T-helper 17 cell (primary cell): Measurements from ENCODE around the gene CCPG1. TPM values are rescaled to one million over a fixed set of nuclear protein-coding genes. Genes with fewer than 3 reads are reported as not detected.
A peak's percentile ranks its signal among the peaks of the same experiment; 100 is the strongest.
"Not testable (repeated sequence)": the region's sequence is repeated elsewhere in the genome, so short reads cannot be mapped to it uniquely, and the experiment has no call there.

Experiments used
- ATAC-seq: fragments of 150-1000 bp; cut with Tn5 transposase; 2 replicates; pipeline ENCODE4 v1.10.0; 2021; ENCODE audit warnings: mild to moderate bottlenecking, moderate library complexity
- DNase-seq, 3 donors: peaks; one replicate each; pipeline versions ENCODE4 v3.0.0 to v3.0.0-alpha.2; 2020 to 2021
- H3K9me3 ChIP-seq: one replicate; pipeline ENCODE4 v1.7.0; 2013; ENCODE audit warnings: low read length, mild to moderate bottlenecking; ENCODE audit not compliant: control insufficient read depth, poor library complexity, severe bottlenecking
- H3K27ac Mint-ChIP-seq: one replicate; pipeline ENCODE4 v1.8.0; 2022; ENCODE audit warnings: mild to moderate bottlenecking, moderate library complexity, mixed read lengths
- H3K27me3 Mint-ChIP-seq: one replicate; pipeline ENCODE4 v1.8.0; 2022; ENCODE audit warnings: mixed read lengths
- H3K36me3 Mint-ChIP-seq: one replicate; pipeline ENCODE4 v1.8.0; 2022; ENCODE audit warnings: low read depth, mixed read lengths
- H3K4me1 Mint-ChIP-seq: one replicate; pipeline ENCODE4 v1.8.0; 2022; ENCODE audit warnings: mild to moderate bottlenecking, mixed read lengths
- H3K4me3 Mint-ChIP-seq: one replicate; pipeline ENCODE4 v1.8.0; 2022; ENCODE audit warnings: mild to moderate bottlenecking, moderate library complexity, mixed read lengths
- total RNA-seq, 4 donors: library from RNA in 2 of 4; stranded (reverse) in 2 of 4; gene quantifications; one replicate each; pipeline ENCODE4 v1.2.3 and lab custom pipeline; 2022 to 2026

Gene CCPG1
- total RNA-seq, 2 donors from 2014 or later, result 25.6 to 28.2 TPM

DNA sequence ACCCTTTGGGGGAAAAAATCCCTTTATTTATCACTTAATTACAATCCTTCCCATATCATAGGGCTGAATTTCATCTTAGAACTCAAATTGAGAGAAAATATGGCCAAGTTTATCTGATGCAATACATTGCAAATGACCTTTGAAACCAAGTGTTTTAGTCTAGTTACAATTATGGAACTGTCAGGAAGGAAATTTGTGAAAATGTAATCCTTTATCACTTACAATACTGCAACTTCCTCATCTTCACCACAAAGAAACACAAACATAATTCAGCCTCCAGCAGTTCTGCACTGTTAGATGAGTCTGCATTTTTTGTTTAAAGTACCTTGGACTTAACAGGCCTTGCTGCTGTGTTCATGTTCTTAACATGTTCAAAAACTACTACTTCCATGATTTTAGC is 4.6 kb downstream of the CCPG1 start:
- Mint-ChIP-seq H3K27ac (peak overlapping the region; percentile 27), H3K4me3 (no peak overlapping the region), H3K36me3 (peaks cover 2% of the 10 kb centered on the region), H3K4me1 (peaks cover 35% of the 10 kb centered on the region), H3K27me3 (no peaks in the 10 kb centered on the region)
- ATAC-seq (no peak), DNase-seq (no peak)
- no peaks in the 10 kb centered on the region for H3K9me3 ChIP-seq

- Mint-ChIP-seq H3K36me3 (peaks cover 2% of the 10 kb centered on the region), H3K27me3 (no peaks in the 10 kb centered on the region), H3K4me3 (no peak overlapping the region), H3K4me1 (peaks cover 34% of the 10 kb centered on the region), H3K27ac (peak overlapping the region; percentile 27)
- ATAC-seq, result no peak
- no peaks in the 10 kb centered on the region for H3K9me3 ChIP-seq
- DNase-seq, result no peak
These were observed 5.5 kb downstream of the CCPG1 start for GRCh38 chr15:55402707-55403106.

GRCh38 chr15:55401786-55402246 is 6.3 kb downstream of the CCPG1 start:
- Mint-ChIP-seq H3K36me3 (peaks cover 3% of the 10 kb centered on the region), H3K27me3 (no peaks in the 10 kb centered on the region), H3K4me3 (no peak overlapping the region), H3K4me1 (peaks cover 27% of the 10 kb centered on the region), H3K27ac (peak overlapping the region; percentile 27)
- H3K9me3 ChIP-seq, result no peaks in the 10 kb centered on the region
- DNase-seq (no peak), ATAC-seq (no peak)

GRCh38 chr15:55400050-55400449 is 8.1 kb downstream of the CCPG1 start:
- H3K27me3 Mint-ChIP-seq, H3K36me3 Mint-ChIP-seq, H3K9me3 ChIP-seq, ATAC-seq, H3K4me3 Mint-ChIP-seq, H3K27ac Mint-ChIP-seq, DNase-seq: not testable (repeated sequence)
- peaks cover 32% of the 10 kb centered on the region for H3K4me1 Mint-ChIP-seq

DNA sequence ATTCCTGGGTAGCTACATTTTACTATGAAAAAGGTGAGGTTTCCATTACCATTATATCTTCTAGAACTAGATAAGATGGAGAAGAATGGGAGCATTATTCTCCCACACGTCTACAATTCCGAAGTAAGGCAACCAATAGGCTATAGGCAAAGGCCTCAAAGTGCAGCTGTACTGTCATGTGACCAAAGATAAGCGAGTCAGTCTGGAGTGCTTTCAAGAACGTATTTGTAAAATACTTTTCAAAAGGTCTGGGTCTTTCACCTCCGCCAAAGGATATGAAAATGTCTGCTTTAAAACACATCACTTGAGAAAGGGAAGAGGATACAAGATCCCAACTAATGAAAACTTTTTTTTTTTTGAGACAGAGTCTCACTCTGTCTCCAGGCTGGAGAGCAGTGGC is 9.9 kb downstream of the CCPG1 start:
- DNase-seq (no peak), ATAC-seq (no peak)
- Mint-ChIP-seq H3K4me1 (peaks cover 24% of the 10 kb centered on the region), H3K27me3 (no peaks in the 10 kb centered on the region), H3K27ac (no peak overlapping the region), H3K36me3 (peaks cover 5% of the 10 kb centered on the region), H3K4me3 (no peak overlapping the region)
- no peaks in the 10 kb centered on the region for H3K9me3 ChIP-seq

DNA sequence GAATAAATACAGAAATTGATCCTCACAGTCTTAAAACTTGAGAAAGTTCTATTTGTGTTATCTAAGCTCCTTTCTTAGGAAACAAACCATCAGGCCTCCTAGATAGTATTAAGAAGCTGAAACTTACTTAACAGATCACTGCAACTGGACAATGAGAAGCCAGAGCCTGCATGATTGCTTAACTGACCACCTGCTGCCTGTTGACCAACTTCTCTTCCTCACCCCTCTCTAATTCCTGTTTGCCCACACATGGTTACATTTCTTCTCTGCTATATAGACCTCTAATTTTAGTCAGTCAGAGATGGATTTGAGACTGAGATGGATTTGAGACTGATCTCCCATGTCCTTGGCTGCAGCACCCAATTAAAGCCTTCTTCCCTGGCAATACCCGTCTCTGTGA is 13.5 kb downstream of the CCPG1 start:
- Mint-ChIP-seq H3K36me3 (peaks cover 5% of the 10 kb centered on the region), H3K27ac (no peak overlapping the region), H3K4me1 (peaks cover 10% of the 10 kb centered on the region)

GRCh38 chr15:55389264-55389607 is 18.9 kb downstream of the CCPG1 start:
- no peak for ATAC-seq
- no peaks in the 10 kb centered on the region for H3K27me3 Mint-ChIP-seq
- no peaks in the 10 kb centered on the region for H3K9me3 ChIP-seq
- no peak overlapping the region for H3K27ac Mint-ChIP-seq
- no peak for DNase-seq
- peaks cover 6% of the 10 kb centered on the region for H3K4me1 Mint-ChIP-seq
- H3K4me3 Mint-ChIP-seq, result no peak overlapping the region
- peaks cover 2% of the 10 kb centered on the region for H3K36me3 Mint-ChIP-seq

More for the DNA sequence above, 13.5 kb downstream of the CCPG1 start:
- ATAC-seq (no peak), DNase-seq (no peak)
- H3K27me3 Mint-ChIP-seq, result no peaks in the 10 kb centered on the region
- no peak overlapping the region for H3K4me3 Mint-ChIP-seq
- no peaks in the 10 kb centered on the region for H3K9me3 ChIP-seq

DNA sequence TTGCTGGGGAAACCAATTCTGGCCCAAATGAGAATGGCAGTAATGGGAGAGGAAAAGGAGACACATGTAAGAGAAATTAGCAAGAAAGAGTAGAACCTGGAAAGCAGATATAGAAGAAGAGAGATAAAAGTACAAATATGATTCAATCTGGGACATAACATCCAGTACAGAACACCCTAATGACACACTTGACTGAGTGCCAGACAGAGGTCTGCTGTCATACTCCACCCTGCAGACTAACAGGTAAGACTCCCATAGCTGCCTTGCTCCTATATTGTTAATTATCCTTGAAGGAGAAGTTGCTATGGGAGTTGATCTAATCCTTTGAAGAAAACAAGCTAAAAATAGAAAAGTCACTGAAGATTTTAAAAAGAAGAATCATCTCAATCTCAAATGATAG is 21.1 kb downstream of the CCPG1 start:
- Mint-ChIP-seq H3K36me3 (peaks cover 6% of the 10 kb centered on the region), H3K27me3 (no peaks in the 10 kb centered on the region), H3K4me1 (peaks cover 6% of the 10 kb centered on the region), H3K4me3 (no peak overlapping the region), H3K27ac (peak overlapping the region; percentile 78)
- DNase-seq (no peak), ATAC-seq (no peak)
- H3K9me3 ChIP-seq, result no peaks in the 10 kb centered on the region

GRCh38 chr15:55383687-55384086 is 24.5 kb downstream of the CCPG1 start:
- Mint-ChIP-seq H3K4me3 (no peak overlapping the region), H3K27me3 (no peaks in the 10 kb centered on the region), H3K36me3 (peaks cover 4% of the 10 kb centered on the region), H3K4me1 (peaks cover 3% of the 10 kb centered on the region), H3K27ac (peak overlapping the region; percentile 16)
- no peak for ATAC-seq
- DNase-seq, result no peak
- H3K9me3 ChIP-seq, result no peaks in the 10 kb centered on the region

GRCh38 chr15:55381595-55381994 is 26.6 kb downstream of the CCPG1 start:
- H3K27ac Mint-ChIP-seq, result no peak overlapping the region
- ATAC-seq (no peak), DNase-seq (no peak)
- H3K9me3 ChIP-seq, result no peaks in the 10 kb centered on the region
- no peaks in the 10 kb centered on the region for H3K27me3 Mint-ChIP-seq
- H3K4me1 Mint-ChIP-seq, result no peaks in the 10 kb centered on the region
- no peak overlapping the region for H3K4me3 Mint-ChIP-seq
- H3K36me3 Mint-ChIP-seq, result peaks cover 4% of the 10 kb centered on the region

DNA sequence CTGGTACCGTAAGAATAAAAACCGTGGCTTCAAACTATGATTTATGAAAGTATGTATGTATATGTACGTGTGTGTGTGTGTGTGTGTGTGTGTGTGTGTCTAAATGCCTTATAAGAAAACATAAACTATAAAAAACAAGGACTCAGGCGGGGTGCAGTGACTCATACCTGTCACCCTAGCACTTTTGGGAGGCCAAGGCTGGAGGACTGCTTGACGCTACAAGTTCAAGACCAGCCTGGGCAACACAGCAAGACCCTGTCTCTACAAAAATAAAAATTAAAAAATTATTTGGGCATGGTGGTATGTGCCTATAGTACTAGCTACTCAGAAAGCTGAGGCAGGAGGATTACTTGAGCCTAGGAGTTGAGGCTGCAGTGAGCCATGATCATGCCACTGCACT is 29.1 kb downstream of the CCPG1 start:
- Mint-ChIP-seq H3K4me3 (no peak overlapping the region), H3K4me1 (peaks cover 2% of the 10 kb centered on the region), H3K27ac (no peak overlapping the region), H3K27me3 (no peaks in the 10 kb centered on the region), H3K36me3 (peaks cover 7% of the 10 kb centered on the region)
- ATAC-seq (no peak), DNase-seq (no peak)
- H3K9me3 ChIP-seq, result no peaks in the 10 kb centered on the region

GRCh38 chr15:55372701-55373440 is 35.3 kb downstream of the CCPG1 start:
- no peak for DNase-seq
- peaks cover 3% of the 10 kb centered on the region for H3K36me3 Mint-ChIP-seq
- no peaks in the 10 kb centered on the region for H3K27me3 Mint-ChIP-seq
- no peaks in the 10 kb centered on the region for H3K9me3 ChIP-seq
- no peak for ATAC-seq
- H3K4me3 Mint-ChIP-seq, result no peak overlapping the region
- H3K4me1 Mint-ChIP-seq, result peaks cover 10% of the 10 kb centered on the region
- H3K27ac Mint-ChIP-seq, result peak overlapping the region; percentile 86

GRCh38 chr15:55366981-55367380 is 41.2 kb downstream of the CCPG1 start:
- H3K9me3 ChIP-seq, result no peaks in the 10 kb centered on the region
- peaks cover 2% of the 10 kb centered on the region for H3K36me3 Mint-ChIP-seq
- no peak for DNase-seq
- ATAC-seq, result no peak
- H3K27me3 Mint-ChIP-seq, result no peaks in the 10 kb centered on the region
- H3K4me3 Mint-ChIP-seq, result no peak overlapping the region
- no peak overlapping the region for H3K27ac Mint-ChIP-seq
- peaks cover 3% of the 10 kb centered on the region for H3K4me1 Mint-ChIP-seq

DNA sequence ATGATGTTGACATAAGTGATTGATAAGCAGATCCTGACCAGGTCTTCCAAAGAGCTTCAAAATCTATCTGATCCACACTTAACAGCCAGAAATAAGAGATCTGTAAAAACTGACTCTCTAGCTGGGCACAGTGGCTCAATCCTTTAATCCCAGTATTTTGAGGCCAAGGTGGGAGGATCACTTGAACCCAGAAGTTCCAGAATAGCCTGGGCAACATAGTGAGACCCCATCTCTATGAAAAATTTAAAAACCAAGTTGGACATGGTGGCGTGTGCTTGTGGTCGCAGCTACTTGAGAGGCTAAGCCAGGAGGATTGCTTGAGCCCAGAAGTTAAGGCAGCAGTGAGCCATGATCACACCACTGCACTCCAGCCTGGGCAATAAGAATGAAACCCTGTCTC is 45.5 kb downstream of the CCPG1 start:
- H3K9me3 ChIP-seq, result no peaks in the 10 kb centered on the region
- no peak overlapping the region for H3K4me3 Mint-ChIP-seq
- peaks cover 7% of the 10 kb centered on the region for H3K4me1 Mint-ChIP-seq
- DNase-seq (no peak), ATAC-seq (no peak)
- H3K27me3 Mint-ChIP-seq, result no peaks in the 10 kb centered on the region
- peaks cover 7% of the 10 kb centered on the region for H3K36me3 Mint-ChIP-seq
- no peak overlapping the region for H3K27ac Mint-ChIP-seq
